Measurements from ENCODE around the gene GLS2. TPM values are rescaled to one million over a fixed set of nuclear protein-coding genes. Genes with fewer than 3 reads are reported as not detected.
A peak's percentile ranks its signal among the peaks of the same experiment; 100 is the strongest.
"Not testable (repeated sequence)": the region's sequence is repeated elsewhere in the genome, so short reads cannot be mapped to it uniquely, and the experiment has no call there.

Gene GLS2
- total RNA-seq, 2 donors from 2014 or later = 0.24 to 0.69 TPM

- no peak for DNase-seq (ENCODE audit: low spot score)
- intact Hi-C loops (cut with DNase I) = loop anchor here in 1 of 2 donors (10.0 kb wide), 1 partner anchor 103 kb away; no protein-coding TSS in a partner anchor
These were observed 30.1 kb downstream of the GLS2 start for GRCh38 chr12:56457817-56458216.

- DNase-seq (ENCODE audit: low spot score) = no peak
- intact Hi-C loops (cut with DNase I) = loop anchor here in 1 of 2 donors (10.0 kb wide), 1 partner anchor 100 kb away; no protein-coding TSS in a partner anchor
These were observed 33.4 kb downstream of the GLS2 start, which contains the start of gene MIP for GRCh38 chr12:56454557-56454956. Gene MIP, minus strand, starts transcription at chr12:56454657. Its CDS starts 44 bp downstream, at chr12:56454613.

- DNase-seq (ENCODE audit: low spot score) = no peak
- intact Hi-C loops (cut with DNase I) = loop anchor here in 1 of 2 donors (10.0 kb wide), 1 partner anchor 96 kb away; no protein-coding TSS in a partner anchor
These were observed 36.8 kb downstream of the GLS2 start for GRCh38 chr12:56451147-56451546.

GRCh38 chr12:56450241-56450640 is 37.7 kb downstream of the GLS2 start:
- intact Hi-C loops (cut with DNase I) = loop anchor here in 1 of 2 donors (10.0 kb wide), 1 partner anchor 95 kb away; no protein-coding TSS in a partner anchor
- no peak for DNase-seq (ENCODE audit: low spot score)

- intact Hi-C loops (cut with DNase I) = no loop called here
These were observed 38.4 kb downstream of the GLS2 start for GRCh38 chr12:56449622-56449984.

GRCh38 chr12:56448860-56449621 is 38.9 kb downstream of the GLS2 start, which contains the start of gene TIMELESS:
Gene TIMELESS, minus strand, starts transcription at chr12:56449426. Its CDS starts 15,256 bp downstream, at chr12:56434170.
- peak; percentile 96 for DNase-seq (ENCODE audit: low spot score)
- intact Hi-C loops (cut with DNase I) = no loop called here

More at GRCh38 chr12:56449622-56449984, 38.4 kb downstream of the GLS2 start:
- DNase-seq (ENCODE audit: low spot score) = no peak

- DNase-seq (ENCODE audit: low spot score); intact Hi-C loops (cut with DNase I): not testable (repeated sequence)
These were observed 44.8 kb downstream of the GLS2 start for GRCh38 chr12:56443208-56443607.

GRCh38 chr12:56437430-56438176 is 50.4 kb downstream of the GLS2 start:
- DNase-seq (ENCODE audit: low spot score) = no peak
- intact Hi-C loops (cut with DNase I) = no loop called here

GRCh38 chr12:56434828-56435227 is 53.1 kb downstream of the GLS2 start:
- intact Hi-C loops (cut with DNase I) = no loop called here
- DNase-seq (ENCODE audit: low spot score) = no peak

- no peak for DNase-seq (ENCODE audit: low spot score)
- intact Hi-C loops (cut with DNase I) = no loop called here
These were observed 56.1 kb downstream of the GLS2 start for GRCh38 chr12:56431850-56432249.

- no peak for DNase-seq (ENCODE audit: low spot score)
- intact Hi-C loops (cut with DNase I) = no loop called here
These were observed 56.7 kb downstream of the GLS2 start for GRCh38 chr12:56431288-56431687.

- DNase-seq (ENCODE audit: low spot score) = no peak
- intact Hi-C loops (cut with DNase I) = no loop called here
These were observed 62.0 kb downstream of the GLS2 start for GRCh38 chr12:56425940-56426438.

GRCh38 chr12:56425193-56425592 is 62.8 kb downstream of the GLS2 start:
- no peak for DNase-seq (ENCODE audit: low spot score)
- intact Hi-C loops (cut with DNase I) = no loop called here

Other genes starting within 250 kb of the GLS2 start
- gene ANKRD52, start 229.8 kb downstream of the GLS2 start, total RNA-seq = 10 to 100 TPM; 24.6 to 34.5 TPM
- gene COQ10A, start 221.2 kb downstream of the GLS2 start, total RNA-seq = 10 to 100 TPM in 1 of 2 donors, 1 to 10 TPM in 1; 9.6 to 10.1 TPM
- 100 to 1,000 TPM; 109 to 115 TPM for gene CS, start 187.8 kb downstream of the GLS2 start, total RNA-seq
- 10 to 100 TPM; 62.1 to 79.3 TPM for gene CNPY2, start 172.2 kb downstream of the GLS2 start, total RNA-seq
- gene PAN2, start 154.2 kb downstream of the GLS2 start, total RNA-seq = 10 to 100 TPM; 29.4 to 40.7 TPM
- gene IL23A, start 149.3 kb downstream of the GLS2 start, total RNA-seq = not detected
- 100 to 1,000 TPM; 108 to 113 TPM for gene STAT2, start 128.1 kb downstream of the GLS2 start, total RNA-seq
- not detected for gene APOF, start 125.3 kb downstream of the GLS2 start, total RNA-seq
- 1 to 10 TPM; 4.4 TPM for gene TIMELESS, start 38.7 kb downstream of the GLS2 start, total RNA-seq
- not detected for gene MIP, start 33.5 kb downstream of the GLS2 start, total RNA-seq
- gene SPRYD4, start 19.6 kb downstream of the GLS2 start, total RNA-seq = 1 to 10 TPM; 1.7 to 2.3 TPM
- gene RBMS2, start 33.7 kb upstream of the GLS2 start, total RNA-seq = 10 to 100 TPM; 57.2 to 60.5 TPM
- gene BAZ2A, start 142.2 kb upstream of the GLS2 start, total RNA-seq = 10 to 100 TPM; 48.7 to 66.3 TPM
- 100 to 1,000 TPM; 363 to 368 TPM for gene ATP5F1B, start 157.8 kb upstream of the GLS2 start, total RNA-seq
- gene PTGES3, start 200.1 kb upstream of the GLS2 start, total RNA-seq = 100 to 1,000 TPM; 132 to 145 TPM
- 100 to 1,000 TPM; 530 to 542 TPM for gene NACA, start 237.1 kb upstream of the GLS2 start, total RNA-seq